Stimulated activated naive CD8-positive, alpha-beta T cell treated with anti-CD3 and anti-CD28 coated beads, Interleukin-15, amount 100 ng/mL, for 72 hours (primary cell): ENCODE results near the gene TCERG1L.

Source experiments
- ATAC-seq: fragments of 150-1000 bp; cut with Tn5 transposase; 2 replicates; pipeline ENCODE4 v1.10.0; 2021; ENCODE audit warnings: mild to moderate bottlenecking, moderate library complexity
- DNase-seq, 2 donors: peaks; one replicate each; pipeline ENCODE4 v3.0.0; 2021 to 2022
- H3K27ac Mint-ChIP-seq, 2 donors: one replicate each; pipeline ENCODE4 v1.8.0; 2022; ENCODE audit warnings: mild to moderate bottlenecking in 2 of 2, mixed read lengths in 2 of 2, moderate library complexity in 2 of 2
- H3K27me3 Mint-ChIP-seq: one replicate; pipeline ENCODE4 v1.8.0; 2022; ENCODE audit warnings: mixed read lengths
- H3K4me1 Mint-ChIP-seq: one replicate; pipeline ENCODE4 v1.8.0; 2022; ENCODE audit warnings: mild to moderate bottlenecking, mixed read lengths
- H3K4me3 Mint-ChIP-seq, 2 donors: one replicate each; pipeline ENCODE4 v1.8.0; 2022; ENCODE audit warnings: mild to moderate bottlenecking in 2 of 2, mixed read lengths in 2 of 2, moderate library complexity in 1 of 2
- H3K9me3 Mint-ChIP-seq, 2 donors: one replicate each; pipeline ENCODE4 v1.8.0; 2022; ENCODE audit warnings: mixed read lengths in 2 of 2

The TCERG1L gene

DNA sequence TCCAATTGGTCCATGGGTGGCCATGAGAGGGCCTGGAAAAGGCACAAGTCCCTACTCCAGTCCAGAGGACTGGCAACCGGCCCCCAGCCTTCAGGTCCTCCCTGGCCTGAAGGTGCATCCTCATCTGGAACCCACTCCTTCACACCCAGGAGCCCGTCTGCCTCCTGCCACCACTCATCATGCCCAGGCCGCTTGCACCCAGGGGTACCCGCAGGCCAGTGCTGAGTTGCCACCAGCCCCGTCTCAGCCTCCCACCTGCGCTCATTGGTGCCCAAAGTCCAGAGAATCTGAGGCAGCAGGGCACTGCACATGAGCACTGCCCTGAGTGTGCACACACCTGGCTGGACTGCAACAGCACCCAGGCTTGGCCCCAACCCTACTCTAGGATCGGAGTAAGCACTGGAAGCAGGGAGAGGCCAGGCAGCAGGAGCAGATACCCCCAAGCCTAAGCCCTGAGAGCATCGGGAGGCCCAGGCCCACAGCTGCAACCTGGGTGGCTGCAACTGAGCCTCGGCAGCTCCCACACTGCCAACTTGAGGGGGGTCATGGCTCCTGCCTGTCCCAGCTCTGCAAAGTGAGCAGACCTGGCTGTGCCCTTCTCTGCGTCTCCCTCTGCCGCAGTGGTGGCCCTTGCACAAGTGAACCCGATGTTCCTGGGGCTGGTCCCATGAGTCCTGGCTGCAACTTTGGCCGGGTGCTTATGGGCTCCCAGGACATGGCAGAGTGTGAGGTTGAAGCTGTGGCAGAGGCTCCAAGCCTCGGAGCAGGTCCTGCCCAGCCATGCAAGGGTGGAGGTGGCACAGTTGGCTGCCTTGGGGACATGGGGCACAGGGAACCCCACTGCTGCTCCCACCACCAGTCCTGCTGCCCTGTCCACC, 44.3 kb downstream of the TCERG1L start:
- Mint-ChIP-seq H3K9me3 (no peaks in the 10 kb centered on the region), H3K4me1 (no peaks in the 10 kb centered on the region), H3K4me3 (no peak overlapping the region), H3K27ac (peak overlapping the region in 1 of 2 donors; percentile 12), H3K27me3 (no peaks in the 10 kb centered on the region)
- ATAC-seq: no peak
- no peak for DNase-seq

DNA sequence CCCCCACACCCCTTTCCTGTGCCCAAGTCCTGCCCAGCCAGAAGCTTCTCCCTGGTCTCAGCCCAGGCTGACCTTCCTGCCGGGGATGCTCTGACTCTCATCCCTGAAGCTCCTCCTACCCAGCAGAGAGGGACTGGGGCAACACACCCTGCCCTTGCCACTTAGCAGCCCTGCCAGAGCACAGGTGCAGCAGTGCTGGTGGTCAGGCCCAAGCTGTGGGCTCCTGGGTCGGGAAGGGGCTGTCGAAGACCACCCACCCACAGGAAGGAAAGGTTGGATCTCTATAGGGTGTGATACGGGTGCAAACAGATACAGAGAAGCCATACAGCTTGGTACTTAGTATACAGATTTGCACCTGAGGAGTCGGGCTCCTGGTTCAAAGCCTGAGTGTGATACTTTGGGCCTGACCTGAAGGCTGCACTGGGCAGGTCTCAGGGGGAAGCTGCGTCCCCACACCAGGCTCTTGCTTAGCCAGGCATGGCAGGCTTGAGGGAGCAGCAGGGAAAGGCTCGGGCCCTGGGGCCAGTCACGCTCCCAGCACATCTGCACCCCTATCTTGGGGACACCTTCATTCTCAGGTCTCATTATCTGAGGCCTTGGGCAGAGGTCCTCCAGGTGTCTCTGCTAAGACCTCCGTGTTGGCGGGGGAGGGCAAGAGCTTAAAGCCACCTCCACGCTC, 47.3 kb downstream of the TCERG1L start:
- Mint-ChIP-seq H3K4me3 (no peak overlapping the region), H3K27ac (no peak overlapping the region), H3K27me3 (no peaks in the 10 kb centered on the region), H3K4me1 (no peaks in the 10 kb centered on the region), H3K9me3 (no peaks in the 10 kb centered on the region)
- DNase-seq (no peak), ATAC-seq (no peak)

DNA sequence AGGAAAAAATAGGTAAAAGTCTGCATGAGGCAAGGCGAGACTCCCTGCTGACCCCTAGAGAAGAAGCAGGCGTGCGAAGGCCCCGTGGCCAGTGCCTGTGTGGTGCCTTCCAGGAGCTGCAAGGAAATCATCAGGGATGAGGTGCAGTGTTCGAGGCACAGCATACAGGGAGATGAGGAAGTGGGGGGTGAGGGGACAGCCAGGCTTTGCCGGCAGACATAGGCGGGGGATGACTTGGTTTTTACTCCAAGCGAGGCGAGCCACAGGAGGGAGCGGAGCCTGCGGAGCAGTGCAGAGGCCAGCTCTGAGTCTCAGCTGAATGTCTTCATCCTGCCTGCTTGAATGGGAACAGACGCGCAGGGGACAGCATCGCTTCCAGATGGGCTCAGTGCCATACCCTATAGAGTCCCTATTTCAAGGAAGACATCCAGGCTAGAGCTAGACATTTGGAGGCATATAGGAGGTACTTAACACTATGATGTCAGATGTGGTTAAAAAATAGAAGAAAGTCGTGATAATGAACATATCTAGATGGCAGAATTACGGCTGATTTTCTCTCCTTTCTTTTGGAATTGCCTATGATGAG, 49.5 kb downstream of the TCERG1L start:
- H3K4me1 Mint-ChIP-seq: no peaks in the 10 kb centered on the region
- no peak for DNase-seq
- H3K27me3 Mint-ChIP-seq: no peaks in the 10 kb centered on the region
- H3K4me3 Mint-ChIP-seq: no peak overlapping the region
- ATAC-seq: no peak
- H3K9me3 Mint-ChIP-seq: no peaks in the 10 kb centered on the region
- no peak overlapping the region for H3K27ac Mint-ChIP-seq

DNA sequence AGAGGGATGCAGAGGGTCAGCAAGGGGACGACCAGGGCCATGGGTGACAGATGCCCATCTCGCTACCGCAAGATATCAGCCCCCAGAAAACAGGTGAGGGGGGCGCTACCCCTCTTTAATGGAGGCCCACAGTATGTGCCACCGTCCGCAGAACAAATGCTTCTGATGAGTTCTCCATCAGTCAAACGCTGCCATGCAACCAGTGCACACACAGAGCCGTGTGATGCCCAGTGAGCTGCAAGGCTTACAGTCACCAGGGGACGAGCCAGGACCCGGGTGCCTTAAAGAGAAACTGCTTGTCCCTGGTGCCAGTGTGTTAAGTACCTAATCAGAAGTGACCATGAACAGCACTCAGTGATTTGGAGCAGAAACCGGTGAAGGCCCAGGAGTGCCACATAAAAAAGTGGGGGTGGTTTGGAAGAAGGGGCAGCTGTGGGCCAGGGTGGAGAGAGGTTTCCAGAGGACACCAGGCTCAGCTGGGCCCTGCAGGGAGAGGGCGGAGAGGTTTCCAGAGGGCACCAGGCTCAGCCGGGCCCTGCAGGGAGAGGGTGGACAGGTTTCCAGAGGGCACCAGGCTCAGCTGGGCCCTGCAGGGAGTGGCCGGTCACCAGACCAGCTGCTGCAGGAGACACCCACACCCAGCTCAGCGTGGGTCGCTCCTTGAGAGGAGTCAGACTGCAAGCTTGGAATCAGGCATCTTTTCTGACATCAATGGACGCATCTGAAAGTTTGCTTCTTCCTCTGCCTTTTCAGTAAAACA, 50.9 kb downstream of the TCERG1L start:
- Mint-ChIP-seq H3K27ac (peak overlapping the region in 1 of 2 donors; percentile 72), H3K4me1 (no peaks in the 10 kb centered on the region), H3K9me3 (no peaks in the 10 kb centered on the region), H3K27me3 (no peaks in the 10 kb centered on the region), H3K4me3 (no peak overlapping the region)
- DNase-seq (no peak), ATAC-seq (no peak)

DNA sequence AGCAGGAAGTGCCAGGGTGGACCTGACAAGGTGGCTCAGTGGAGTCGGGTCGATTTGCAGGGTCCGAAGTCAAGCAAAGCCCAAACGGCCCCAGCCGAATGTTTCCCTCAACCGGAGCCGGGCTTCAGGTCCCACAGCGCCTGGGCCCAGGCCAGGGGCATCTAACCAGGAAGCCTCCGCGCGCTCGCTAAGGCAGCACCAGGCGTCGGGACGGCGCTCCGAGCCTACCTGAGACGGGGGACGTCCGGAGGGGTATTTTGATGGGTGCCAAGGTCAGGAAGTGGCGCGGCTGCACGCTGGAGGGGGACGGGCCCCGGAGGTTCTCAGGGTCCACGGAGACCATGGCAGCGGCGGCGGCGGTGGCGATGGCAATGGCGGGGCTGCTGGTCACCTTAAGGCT, 51.5 kb downstream of the TCERG1L start:
- Mint-ChIP-seq H3K9me3 (no peaks in the 10 kb centered on the region), H3K4me3 (no peak overlapping the region), H3K4me1 (no peaks in the 10 kb centered on the region), H3K27me3 (no peaks in the 10 kb centered on the region), H3K27ac (no peak overlapping the region)
- DNase-seq (no peak), ATAC-seq (no peak)

DNA sequence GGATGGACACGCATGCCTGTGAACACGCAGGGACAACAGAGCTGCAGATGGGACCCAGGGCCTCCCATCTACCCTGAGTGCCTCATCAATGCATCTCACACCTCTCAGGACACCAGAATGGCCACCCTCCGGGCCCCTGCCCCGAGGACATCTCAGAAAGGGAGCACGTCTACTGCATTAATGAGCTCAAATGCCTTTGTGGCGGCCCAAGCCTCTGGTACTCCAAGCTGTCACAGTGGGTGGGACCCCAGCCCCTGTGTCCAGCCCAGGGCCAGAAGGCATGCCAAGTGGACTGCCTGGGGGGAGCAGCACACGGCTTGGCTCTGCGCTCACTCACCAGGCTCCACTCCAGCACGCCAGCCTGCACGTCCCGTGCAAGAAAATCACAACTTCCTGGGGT, 52.0 kb downstream of the TCERG1L start:
- H3K27ac Mint-ChIP-seq: no peak overlapping the region

DNA sequence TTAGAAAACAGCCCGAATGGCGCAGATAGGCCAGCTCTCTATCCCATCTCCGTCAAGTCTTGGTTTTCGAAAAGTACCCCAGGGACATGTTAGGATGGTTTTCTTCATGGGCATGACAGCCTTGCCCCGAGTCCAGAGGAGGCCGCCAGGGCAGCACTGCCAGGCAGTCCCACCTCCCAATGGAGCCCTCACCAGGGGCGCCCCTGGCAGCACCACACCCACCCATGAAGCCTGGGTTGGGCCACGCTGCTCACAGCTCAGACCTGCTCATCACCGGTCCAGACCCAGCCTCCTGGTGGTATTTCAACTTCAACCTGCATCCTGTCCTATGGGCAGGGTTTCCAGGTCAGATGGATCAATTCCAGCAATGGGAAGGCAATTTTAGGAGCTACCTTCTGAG, 53.3 kb downstream of the TCERG1L start:
- Mint-ChIP-seq H3K27ac (no peak overlapping the region), H3K4me1 (no peaks in the 10 kb centered on the region), H3K9me3 (no peaks in the 10 kb centered on the region), H3K27me3 (peaks cover 6% of the 10 kb centered on the region), H3K4me3 (no peak overlapping the region)
- DNase-seq: no peak
- ATAC-seq: no peak

More for the DNA sequence above, 52.0 kb downstream of the TCERG1L start:
- H3K27me3 Mint-ChIP-seq: peaks cover 4% of the 10 kb centered on the region
- DNase-seq (no peak), ATAC-seq (no peak)
- no peak overlapping the region for H3K4me3 Mint-ChIP-seq
- no peaks in the 10 kb centered on the region for H3K4me1 Mint-ChIP-seq
- H3K9me3 Mint-ChIP-seq: no peaks in the 10 kb centered on the region

DNA sequence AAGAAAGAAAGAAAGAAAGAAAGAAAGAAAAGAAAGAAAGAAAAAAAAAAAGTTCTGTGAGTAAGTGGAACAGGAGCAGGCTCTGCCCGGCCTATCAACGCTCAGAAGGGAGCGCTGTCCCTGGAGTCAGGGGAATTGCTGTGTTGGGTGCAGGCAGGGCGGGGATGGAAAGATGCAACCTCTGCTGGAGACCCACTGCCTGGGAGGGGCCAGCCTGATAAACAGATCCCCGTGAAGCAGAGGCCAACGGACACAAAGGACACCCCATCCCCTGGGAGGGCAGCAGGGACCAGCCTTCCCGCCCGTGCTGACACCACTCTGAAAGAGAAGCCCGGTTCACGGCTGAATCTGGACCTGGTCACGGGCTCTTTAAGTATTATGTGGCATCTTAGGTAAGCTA, 54.5 kb downstream of the TCERG1L start:
- Mint-ChIP-seq H3K9me3 (no peaks in the 10 kb centered on the region), H3K27me3 (peaks cover 12% of the 10 kb centered on the region), H3K4me1 (no peaks in the 10 kb centered on the region), H3K27ac (no peak overlapping the region), H3K4me3 (no peak overlapping the region)
- DNase-seq (no peak), ATAC-seq (no peak)

DNA sequence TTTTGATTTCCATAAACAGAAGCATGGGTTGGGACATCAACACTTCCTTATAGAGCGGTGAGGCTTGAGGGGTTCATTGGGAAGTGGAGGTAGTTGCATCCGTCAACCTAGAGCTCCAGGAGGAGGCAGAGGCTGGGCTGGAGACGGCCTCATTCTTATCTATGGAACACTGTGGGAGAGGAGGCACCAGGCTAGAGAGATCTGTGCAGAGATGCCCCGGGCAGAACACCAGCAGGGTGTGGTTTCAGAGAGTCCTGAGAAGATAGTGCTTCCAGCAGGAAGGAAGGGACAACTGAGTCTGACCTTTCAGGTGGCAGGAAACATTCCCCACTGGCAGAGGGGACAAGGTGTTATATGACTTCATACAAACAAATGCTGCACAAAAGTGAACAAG, 56.7 kb downstream of the TCERG1L start:
- no peak overlapping the region for H3K4me3 Mint-ChIP-seq
- peaks cover 22% of the 10 kb centered on the region for H3K27me3 Mint-ChIP-seq
- H3K27ac Mint-ChIP-seq: no peak overlapping the region
- H3K4me1 Mint-ChIP-seq: no peaks in the 10 kb centered on the region
- no peak for ATAC-seq
- no peak for DNase-seq
- no peaks in the 10 kb centered on the region for H3K9me3 Mint-ChIP-seq

DNA sequence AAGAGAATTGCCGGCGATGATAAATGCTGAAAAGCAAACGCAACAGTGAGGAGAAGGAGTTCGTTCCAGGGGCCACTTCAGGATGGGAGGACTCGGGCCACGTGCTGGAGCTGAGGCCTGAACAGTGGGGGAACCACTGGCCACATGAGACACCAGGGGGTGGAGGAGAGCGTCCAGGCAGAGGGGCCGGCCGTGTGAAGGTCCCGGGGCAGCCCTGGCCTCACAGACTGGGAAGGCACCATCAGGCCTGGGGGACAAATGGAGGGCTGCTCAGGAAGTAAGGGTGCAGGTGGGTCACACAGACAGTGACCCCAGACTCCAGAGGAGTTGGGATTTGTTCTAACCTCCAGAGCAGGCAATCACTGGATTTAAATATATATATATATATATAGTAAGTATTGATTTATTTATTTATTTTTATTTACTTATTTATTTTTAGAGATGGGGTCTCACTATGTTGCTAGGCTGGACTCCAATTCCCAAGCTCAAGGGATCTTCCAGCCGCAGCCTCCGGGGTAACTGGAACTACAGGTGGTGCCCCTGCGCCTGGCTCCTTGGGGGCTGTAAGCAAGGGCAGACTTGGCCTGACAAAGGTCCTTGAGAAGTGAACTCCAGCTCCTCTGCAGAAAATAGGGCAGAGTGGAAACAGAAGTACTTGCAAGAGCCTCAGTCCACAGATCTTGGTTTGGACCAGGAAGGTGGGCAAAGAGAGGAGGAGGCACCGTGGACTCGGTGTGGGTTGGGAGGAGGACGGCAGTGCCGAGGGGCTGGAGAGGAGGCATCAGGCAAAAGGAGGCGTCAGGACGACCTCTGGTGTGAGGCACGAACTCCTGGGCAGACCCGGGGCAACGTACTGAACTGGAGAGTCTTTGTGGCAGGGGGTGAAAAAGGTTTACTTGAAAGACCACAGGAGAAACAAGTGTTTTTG, 57.3 kb downstream of the TCERG1L start:
- Mint-ChIP-seq H3K4me3 (no peak overlapping the region), H3K9me3 (no peaks in the 10 kb centered on the region), H3K27me3 (peaks cover 22% of the 10 kb centered on the region), H3K27ac (no peak overlapping the region), H3K4me1 (no peaks in the 10 kb centered on the region)
- ATAC-seq (no peak), DNase-seq (no peak)

DNA sequence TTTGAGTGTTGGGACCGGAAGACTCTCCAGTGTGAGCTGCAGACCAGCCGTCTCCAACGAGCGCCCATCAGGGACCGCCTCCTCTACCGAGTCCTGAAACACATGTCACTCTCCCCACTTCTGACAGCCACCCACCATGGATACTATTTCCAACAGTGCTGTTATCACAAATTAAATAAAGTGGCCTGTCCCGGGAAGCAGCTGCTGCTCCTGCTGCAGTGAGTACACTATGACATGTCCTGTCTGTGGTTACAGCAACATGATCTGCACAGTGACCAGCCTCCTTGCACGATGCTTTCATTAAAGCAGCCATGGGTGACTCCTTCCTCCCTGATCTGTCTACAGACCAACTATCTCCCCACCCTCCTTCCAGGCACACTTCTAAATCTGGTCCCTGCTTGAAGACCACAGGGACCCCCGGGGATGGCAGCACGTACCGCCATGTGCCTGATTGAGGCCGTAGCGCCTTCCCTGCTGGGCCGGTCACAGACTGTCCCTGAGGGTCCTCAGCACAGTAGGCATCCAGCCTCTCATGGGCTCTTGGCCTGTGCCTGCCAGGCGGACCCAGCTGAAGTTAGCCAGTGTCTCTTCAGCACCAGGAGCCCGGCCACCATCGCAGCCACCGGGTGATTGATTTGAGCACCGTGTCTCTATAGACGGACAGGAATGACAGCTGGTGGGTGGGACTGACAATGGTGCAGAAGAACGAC, 58.8 kb downstream of the TCERG1L start:
- no peak for DNase-seq
- Mint-ChIP-seq H3K4me3 (no peak overlapping the region), H3K4me1 (no peaks in the 10 kb centered on the region), H3K27me3 (peaks cover 22% of the 10 kb centered on the region), H3K27ac (no peak overlapping the region), H3K9me3 (no peaks in the 10 kb centered on the region)
- ATAC-seq: no peak

DNA sequence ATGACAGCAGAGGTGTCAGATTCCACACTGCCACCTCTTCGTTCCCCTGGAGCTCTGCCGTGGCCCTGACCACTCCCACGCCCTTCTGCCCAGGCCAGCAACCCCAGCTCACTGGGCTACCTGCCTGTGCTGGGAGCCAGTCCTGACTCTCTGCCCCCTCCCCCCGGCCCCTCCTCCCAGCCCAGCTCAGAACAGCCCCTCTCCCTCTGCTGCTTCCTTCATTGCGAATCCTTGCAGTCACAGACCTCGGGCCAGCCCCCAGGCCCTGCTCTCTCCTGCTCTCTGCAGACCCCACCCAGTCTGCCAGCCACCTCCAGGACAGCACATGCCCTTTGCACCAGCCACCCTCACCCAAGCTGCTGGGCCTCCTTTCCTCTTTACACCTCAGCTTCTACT, 60.4 kb downstream of the TCERG1L start:
- Mint-ChIP-seq H3K27me3 (peaks cover 24% of the 10 kb centered on the region), H3K9me3 (no peaks in the 10 kb centered on the region), H3K27ac (no peak overlapping the region), H3K4me1 (no peaks in the 10 kb centered on the region), H3K4me3 (no peak overlapping the region)
- ATAC-seq (no peak), DNase-seq (no peak)

DNA sequence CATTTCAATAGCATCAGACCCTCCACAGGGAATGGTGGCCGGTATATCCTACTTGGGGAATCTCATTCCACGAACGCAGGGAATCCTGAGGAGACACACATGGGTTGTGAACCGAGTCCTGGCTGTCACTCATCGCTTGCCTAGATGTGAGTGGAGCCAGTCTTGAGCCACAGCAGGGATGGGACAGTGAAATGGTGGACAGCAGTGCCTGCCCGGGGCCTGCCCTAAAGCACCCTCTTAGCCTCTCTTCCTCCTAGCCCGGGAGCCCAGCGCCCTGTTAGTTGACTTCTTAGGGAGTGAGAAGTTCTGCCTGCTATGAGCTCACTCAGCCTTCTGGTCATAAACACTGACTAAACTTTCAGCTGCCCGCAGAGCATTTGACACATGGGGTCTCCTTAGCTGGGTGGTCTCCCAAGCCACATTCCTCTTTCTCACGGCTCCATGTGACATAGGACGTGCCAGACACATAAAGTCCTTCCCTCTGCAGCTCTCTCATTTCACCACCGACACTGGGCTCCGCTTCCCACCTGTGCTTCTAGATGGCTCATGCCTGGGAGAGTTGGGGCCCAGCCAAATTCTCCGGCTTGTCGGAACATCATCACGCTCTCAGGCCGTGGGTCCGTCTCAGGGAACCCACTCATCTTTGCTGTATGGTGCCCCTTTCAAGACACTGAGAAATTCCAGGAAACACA, 60.9 kb downstream of the TCERG1L start:
- H3K4me1 Mint-ChIP-seq: no peaks in the 10 kb centered on the region
- DNase-seq: no peak
- no peak for ATAC-seq
- H3K27me3 Mint-ChIP-seq: peaks cover 28% of the 10 kb centered on the region
- no peaks in the 10 kb centered on the region for H3K9me3 Mint-ChIP-seq
- H3K4me3 Mint-ChIP-seq: no peak overlapping the region
- H3K27ac Mint-ChIP-seq: peak overlapping the region in 1 of 2 donors; percentile 50

DNA sequence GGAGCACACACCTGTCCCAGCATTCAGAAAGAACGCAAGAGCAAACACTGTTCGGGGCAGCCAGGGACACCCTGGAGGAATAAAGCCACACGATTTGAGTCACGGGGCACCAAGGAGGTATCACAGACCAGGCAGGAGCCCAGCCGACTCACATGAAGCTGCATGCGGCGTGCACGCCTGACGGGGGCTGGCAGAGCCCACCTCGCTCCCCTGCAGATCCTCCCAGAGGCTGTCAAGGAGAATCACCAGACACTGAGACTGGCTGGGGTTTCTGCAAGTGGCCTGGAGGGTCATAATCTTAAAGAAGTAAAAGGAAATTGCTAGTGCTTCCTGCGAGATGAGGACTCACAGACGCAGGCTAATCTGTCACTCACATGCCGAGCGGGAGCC, 61.6 kb downstream of the TCERG1L start:
- no peak overlapping the region for H3K4me3 Mint-ChIP-seq
- H3K27ac Mint-ChIP-seq: no peak overlapping the region
- DNase-seq (no peak), ATAC-seq (no peak)
- no peaks in the 10 kb centered on the region for H3K9me3 Mint-ChIP-seq
- H3K4me1 Mint-ChIP-seq: no peaks in the 10 kb centered on the region
- H3K27me3 Mint-ChIP-seq: peaks cover 28% of the 10 kb centered on the region
